Measurements from ENCODE around the gene CUBN. TPM values are rescaled to one million over a fixed set of nuclear protein-coding genes. Genes with fewer than 3 reads are reported as not detected.

The CUBN gene
- total and polyA plus RNA-seq, 9 of the 15 experiments (the other 6 are each of a cell fraction or from before 2014, with no cell fraction given) = 0.04 to 0.33 (median 0.09) TPM

DNA sequence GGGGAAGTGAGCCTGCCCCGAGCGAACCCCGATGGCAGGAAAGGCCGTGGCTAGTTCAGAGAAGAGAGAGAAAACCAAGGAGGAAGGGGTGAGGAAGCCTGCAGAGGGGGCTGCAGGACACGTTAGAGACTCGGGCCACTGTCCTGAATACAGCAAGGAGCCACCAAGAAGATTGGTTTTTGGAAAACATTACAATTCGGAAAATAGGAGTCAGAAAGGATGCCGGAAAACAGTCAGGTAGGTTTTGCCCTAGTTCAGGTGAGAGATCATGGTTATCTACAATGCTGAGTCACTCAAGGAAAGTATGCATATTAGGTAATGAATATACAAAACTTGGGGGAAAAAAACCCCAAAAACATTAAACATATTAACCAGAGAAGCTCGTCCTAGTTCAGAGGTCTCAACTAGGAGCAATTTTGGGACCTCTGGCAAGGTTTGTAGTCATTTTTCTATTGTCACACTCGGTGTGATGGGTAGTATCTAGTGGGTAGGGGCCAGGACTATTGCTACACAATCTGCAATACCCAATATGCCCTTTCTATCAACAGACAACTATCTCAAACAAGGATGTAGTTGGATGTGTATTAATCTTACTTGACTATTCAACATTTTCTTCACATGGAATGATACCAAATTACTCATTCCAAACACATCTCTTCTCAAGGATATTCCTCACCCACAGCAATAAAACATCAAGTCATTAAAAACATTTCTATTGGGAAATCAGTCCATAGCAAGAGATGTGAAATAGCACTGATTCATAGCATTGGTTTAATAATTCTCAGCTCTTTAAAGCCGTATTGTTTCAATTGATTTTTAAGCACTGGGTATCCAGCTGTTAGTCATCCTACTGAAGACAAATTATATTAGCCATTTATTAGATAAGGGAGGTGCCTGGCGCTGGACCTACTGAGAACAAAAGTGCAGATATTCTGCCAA, 238.0 kb downstream of the CUBN start (continued):
- TF ChIP-seq C11orf30 (IDR thresholded peaks at IDR 0.05; ENCODE audit: low read depth) = peak; percentile 89
- TF ChIP-seq ZNF23 (CRISPR knock-in tag; IDR thresholded peaks at IDR 0.05) = no peak
- no peak for TF ChIP-seq U2AF2 (optimal IDR thresholded peaks at IDR 0.05; ENCODE audit: low read depth, low read length)
- no peak for TF ChIP-seq HNRNPLL (IDR thresholded peaks at IDR 0.05; ENCODE audit: low read depth, low read length, poor library complexity, severe bottlenecking)
- TF ChIP-seq GABPA (tag; conservative IDR thresholded peaks at IDR 0.05; ENCODE audit: low read depth) = peak; percentile 32; the same call in 1 of the 2 replicates
- TF ChIP-seq SNRNP70 (optimal IDR thresholded peaks at IDR 0.05; ENCODE audit: low read depth, low read length) = no peak
- no peak for TF ChIP-seq KLF6 (CRISPR knock-in tag; IDR thresholded peaks at IDR 0.05; ENCODE audit: borderline replicate concordance)
- TF ChIP-seq, protein P1, sequence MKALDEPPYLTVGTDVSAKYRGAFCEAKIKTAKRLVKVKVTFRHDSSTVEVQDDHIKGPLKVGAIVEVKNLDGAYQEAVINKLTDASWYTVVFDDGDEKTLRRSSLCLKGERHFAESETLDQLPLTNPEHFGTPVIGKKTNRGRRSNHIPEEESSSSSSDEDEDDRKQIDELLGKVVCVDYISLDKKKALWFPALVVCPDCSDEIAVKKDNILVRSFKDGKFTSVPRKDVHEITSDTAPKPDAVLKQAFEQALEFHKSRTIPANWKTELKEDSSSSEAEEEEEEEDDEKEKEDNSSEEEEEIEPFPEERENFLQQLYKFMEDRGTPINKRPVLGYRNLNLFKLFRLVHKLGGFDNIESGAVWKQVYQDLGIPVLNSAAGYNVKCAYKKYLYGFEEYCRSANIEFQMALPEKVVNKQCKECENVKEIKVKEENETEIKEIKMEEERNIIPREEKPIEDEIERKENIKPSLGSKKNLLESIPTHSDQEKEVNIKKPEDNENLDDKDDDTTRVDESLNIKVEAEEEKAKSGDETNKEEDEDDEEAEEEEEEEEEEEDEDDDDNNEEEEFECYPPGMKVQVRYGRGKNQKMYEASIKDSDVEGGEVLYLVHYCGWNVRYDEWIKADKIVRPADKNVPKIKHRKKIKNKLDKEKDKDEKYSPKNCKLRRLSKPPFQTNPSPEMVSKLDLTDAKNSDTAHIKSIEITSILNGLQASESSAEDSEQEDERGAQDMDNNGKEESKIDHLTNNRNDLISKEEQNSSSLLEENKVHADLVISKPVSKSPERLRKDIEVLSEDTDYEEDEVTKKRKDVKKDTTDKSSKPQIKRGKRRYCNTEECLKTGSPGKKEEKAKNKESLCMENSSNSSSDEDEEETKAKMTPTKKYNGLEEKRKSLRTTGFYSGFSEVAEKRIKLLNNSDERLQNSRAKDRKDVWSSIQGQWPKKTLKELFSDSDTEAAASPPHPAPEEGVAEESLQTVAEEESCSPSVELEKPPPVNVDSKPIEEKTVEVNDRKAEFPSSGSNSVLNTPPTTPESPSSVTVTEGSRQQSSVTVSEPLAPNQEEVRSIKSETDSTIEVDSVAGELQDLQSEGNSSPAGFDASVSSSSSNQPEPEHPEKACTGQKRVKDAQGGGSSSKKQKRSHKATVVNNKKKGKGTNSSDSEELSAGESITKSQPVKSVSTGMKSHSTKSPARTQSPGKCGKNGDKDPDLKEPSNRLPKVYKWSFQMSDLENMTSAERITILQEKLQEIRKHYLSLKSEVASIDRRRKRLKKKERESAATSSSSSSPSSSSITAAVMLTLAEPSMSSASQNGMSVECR (CRISPR knock-in tag; IDR thresholded peaks at IDR 0.05) = no peak
- no peak for TF ChIP-seq PHF20 (IDR thresholded peaks at IDR 0.05; ENCODE audit: partially characterized antibody)
- TF ChIP-seq NFE2 (IDR thresholded peaks at IDR 0.05; ENCODE audit: low read depth) = peak; percentile 93
- TF ChIP-seq TAF1 (IDR thresholded peaks at IDR 0.05; ENCODE audit: control insufficient read depth, extremely low read depth, insufficient read depth, low read length, severe bottlenecking) = no peak
- TF ChIP-seq, protein P2, sequence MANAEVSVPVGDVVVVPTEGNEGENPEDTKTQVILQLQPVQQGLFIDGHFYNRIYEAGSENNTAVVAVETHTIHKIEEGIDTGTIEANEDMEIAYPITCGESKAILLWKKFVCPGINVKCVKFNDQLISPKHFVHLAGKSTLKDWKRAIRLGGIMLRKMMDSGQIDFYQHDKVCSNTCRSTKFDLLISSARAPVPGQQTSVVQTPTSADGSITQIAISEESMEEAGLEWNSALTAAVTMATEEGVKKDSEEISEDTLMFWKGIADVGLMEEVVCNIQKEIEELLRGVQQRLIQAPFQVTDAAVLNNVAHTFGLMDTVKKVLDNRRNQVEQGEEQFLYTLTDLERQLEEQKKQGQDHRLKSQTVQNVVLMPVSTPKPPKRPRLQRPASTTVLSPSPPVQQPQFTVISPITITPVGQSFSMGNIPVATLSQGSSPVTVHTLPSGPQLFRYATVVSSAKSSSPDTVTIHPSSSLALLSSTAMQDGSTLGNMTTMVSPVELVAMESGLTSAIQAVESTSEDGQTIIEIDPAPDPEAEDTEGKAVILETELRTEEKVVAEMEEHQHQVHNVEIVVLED (CRISPR knock-in tag; IDR thresholded peaks at IDR 0.05) = no peak
- TF ChIP-seq MTA1 (IDR thresholded peaks at IDR 0.05; ENCODE audit: borderline replicate concordance) = no peak
- TF ChIP-seq CCAR2 (IDR thresholded peaks at IDR 0.05; ENCODE audit: low read depth, low read length) = peak; percentile 69; the same call in 1 of the 2 replicates
- TF ChIP-seq MTA3 (IDR thresholded peaks at IDR 0.05; ENCODE audit: borderline replicate concordance) = peak; percentile 88; the same call in 1 of the 2 replicates
- TF ChIP-seq ERF (CRISPR knock-in tag; IDR thresholded peaks at IDR 0.05) = no peak
- TF ChIP-seq RAD51 (IDR thresholded peaks at IDR 0.05; ENCODE audit: borderline replicate concordance, low read depth) = peak; percentile 22; the same call in 1 of the 2 replicates
- TF ChIP-seq MBD2 (IDR thresholded peaks at IDR 0.05; ENCODE audit: borderline replicate concordance, low read depth) = peak; percentile 71; the same call in 1 of the 2 replicates
- no peak for TF ChIP-seq MCM7 (IDR thresholded peaks at IDR 0.05)
- TF ChIP-seq HCFC1 (IDR thresholded peaks at IDR 0.05; ENCODE audit: low read depth, low read length) = peak; percentile 55
- no peak for TF ChIP-seq GATA2 (CRISPR knock-in tag; IDR thresholded peaks at IDR 0.05)

Measured in K562 (cell line).